Anterior cingulate cortex (tissue), 58 donors: ENCODE measurements around the gene PCNX2.
A peak's percentile ranks its signal among the peaks of the same experiment; 100 is the strongest.
"Not testable (repeated sequence)": the region's sequence is repeated elsewhere in the genome, so short reads cannot be mapped to it uniquely, and the experiment has no call there.

ENCODE experiments used
- DNase-seq, 58 donors: peaks; one replicate each; lab custom pipeline; 2025; lab: John Stamatoyannopoulos, UW

The PCNX2 gene

GRCh38 chr1:233180641-233181364, 114.7 kb downstream of the PCNX2 start:
- DNase-seq, result no peak

DNA sequence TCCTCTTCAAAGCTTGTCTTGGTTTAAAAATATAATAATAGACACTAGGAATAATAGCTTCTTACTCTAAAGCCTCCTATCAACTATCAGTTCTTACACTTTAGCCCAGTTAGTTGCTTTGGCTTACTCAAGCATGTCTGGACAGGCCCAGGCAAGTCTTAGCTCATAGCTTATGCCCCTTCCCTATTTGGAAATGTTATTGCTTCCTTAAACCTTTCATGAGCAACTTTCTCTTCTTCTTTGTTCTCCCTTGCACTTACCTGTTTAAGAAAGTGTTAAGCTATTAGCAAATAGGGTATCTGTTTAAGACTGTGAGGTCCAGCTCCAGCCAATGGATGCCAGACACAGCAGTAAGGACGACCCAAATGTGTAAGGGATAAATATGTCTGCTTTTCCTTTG, 115.9 kb downstream of the PCNX2 start:
- DNase-seq, result not testable (repeated sequence)

GRCh38 chr1:233172201-233172600, 123.3 kb downstream of the PCNX2 start:
- peak in 1 of 58 donors; percentile 2 for DNase-seq

- no peak for DNase-seq
These were observed 124.8 kb downstream of the PCNX2 start for GRCh38 chr1:233170741-233171140.

GRCh38 chr1:233168384-233168783, 127.1 kb downstream of the PCNX2 start:
- DNase-seq, result no peak

DNA sequence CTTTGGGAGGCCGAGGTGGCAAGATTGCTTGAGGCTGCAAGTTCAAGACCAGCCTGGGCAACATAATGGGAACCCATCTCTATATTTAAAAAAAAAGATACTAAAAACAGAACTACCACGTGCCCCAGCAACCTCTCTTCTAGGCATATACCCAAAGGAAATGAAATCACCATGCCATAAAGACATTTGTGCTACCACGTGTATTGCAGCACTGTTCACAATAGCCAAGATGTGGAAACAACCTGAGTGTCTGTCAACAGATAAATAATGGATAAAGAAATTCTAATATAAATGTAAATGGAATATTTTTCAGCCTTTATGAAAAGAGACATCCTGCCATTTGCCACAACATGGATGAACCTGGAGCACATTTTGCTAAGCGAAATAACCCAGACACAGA, 128.6 kb downstream of the PCNX2 start:
- DNase-seq, result no peak

- DNase-seq, result no peak
These were observed 131.8 kb downstream of the PCNX2 start for GRCh38 chr1:233163696-233164095.

DNA sequence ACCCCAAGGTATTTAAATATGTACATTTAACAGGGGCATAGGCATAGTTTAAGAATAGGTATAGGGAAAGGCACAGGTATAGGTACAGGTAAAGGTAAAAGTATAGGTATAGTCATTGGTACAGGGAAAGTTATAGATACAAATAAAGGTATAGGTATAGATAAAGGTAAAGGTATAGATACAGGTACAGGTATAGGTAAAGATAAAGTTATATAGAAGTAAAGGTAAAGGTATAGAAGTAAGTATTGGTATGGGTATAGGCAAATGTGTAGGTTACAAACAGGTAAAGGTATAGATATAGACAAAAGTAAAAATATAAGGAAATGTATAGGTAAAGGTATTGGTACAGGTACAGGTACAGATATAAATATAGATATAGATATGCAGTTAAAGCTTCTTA, 137.2 kb downstream of the PCNX2 start:
- no peak for DNase-seq

GRCh38 chr1:233157245-233157644, 138.3 kb downstream of the PCNX2 start:
- no peak for DNase-seq

GRCh38 chr1:233151861-233152260, 143.7 kb downstream of the PCNX2 start:
- DNase-seq, result no peak

DNA sequence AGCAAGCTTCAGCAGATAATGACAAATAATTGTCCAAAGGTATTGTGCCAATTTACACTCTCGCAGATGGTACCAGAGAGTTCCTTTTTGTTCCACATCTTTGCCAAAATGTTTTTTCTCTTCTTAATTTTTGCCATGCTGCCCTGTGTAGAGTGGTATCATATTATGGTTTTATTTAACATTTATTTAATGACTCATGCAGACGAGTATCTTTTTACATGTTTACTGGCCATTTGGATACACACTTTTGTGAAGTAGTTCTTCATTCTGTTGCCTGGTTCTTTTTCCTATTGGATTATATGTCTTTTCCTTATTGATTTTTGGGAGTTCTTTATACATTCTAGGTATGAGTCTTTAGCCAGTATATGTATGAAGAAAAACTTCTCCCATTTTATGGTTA, 151.1 kb downstream of the PCNX2 start:
- DNase-seq, result no peak

- no peak for DNase-seq
These were observed 152.3 kb downstream of the PCNX2 start for GRCh38 chr1:233143241-233143640.

- no peak for DNase-seq
These were observed 154.6 kb downstream of the PCNX2 start for GRCh38 chr1:233140974-233141373.

DNA sequence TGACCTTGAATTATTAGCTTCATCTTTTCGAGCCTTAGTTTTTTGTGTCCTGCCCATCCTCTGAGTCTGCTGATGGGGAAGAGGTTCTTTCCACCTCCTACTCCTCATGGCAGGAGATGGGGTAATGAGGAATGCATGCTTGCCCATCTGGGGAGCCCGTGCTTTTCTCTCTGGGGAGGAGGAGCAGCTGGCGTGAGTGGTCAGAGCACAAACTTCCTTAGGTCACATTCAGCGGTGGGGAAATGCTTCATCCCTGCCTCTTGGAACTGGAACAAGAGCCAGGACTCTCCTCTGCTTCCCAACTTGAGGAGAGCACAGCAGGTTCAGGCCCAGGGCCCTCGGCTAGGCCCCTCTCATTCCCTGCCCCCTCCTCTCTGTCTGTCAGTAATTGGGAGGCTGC, 155.0 kb downstream of the PCNX2 start:
- DNase-seq, result no peak

DNA sequence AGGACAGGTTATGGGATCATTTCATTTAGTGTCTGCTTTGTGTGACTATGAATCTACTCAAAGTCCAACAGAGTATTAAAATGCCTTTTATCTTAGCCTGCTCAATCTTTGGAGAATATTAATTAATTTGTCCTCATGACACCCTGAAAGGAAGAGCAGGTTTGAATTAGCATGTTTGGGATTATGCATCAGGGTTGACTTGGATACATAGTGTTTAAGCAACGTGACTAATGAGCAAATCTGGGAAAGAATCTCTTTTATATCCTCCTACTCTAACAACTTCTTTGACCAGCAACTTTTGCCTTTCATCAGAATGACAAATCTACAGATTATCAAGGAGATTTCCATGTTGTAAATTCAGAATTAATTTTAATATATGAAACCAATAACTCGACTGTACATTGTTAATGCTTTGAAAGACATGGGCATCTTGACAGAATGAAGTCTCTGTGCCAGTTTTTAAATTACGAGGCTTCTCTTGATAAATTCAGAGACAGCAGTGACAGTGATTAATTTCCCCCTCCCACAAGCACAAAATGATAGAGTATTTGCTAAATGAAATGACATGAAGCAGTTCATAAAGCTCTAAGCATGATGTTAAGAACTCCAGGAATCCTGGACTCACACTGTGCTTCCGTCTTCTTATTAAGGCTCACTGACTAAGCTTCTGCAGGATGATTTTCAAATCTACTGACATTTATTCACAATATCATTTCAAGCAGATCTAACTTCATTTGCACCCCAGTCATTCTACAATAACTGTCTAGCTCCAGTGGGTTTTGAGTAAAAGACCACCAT, 156.5 kb downstream of the PCNX2 start:
- no peak for DNase-seq

GRCh38 chr1:233135833-233136232, 159.7 kb downstream of the PCNX2 start:
- no peak for DNase-seq

- no peak for DNase-seq
These were observed 163.1 kb downstream of the PCNX2 start for GRCh38 chr1:233132445-233132844.

DNA sequence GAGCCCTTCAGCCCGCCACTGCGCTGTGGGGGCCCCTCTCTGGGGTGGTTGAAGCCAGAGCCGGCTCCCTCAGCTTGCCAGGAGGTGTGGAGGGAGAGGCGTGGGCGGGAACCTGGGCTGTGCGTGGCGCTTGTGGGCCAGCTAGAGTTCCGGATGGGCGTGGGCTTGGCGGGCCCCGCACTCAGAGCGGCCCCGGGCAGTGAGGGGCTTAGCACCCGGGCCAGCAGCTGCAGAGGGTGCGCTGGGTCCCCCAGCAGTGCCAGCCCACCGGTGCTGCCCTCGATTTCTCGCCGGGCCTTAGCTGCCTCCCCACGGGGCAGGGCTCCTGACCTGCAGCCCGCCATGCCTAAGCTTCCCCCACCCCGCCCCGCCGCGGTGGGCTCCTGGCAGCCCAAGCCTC, 166.5 kb downstream of the PCNX2 start:
- DNase-seq, result not testable (repeated sequence)

GRCh38 chr1:233127157-233127556, 168.4 kb downstream of the PCNX2 start:
- DNase-seq, result peak in 2 of 58 donors; percentile 3 to 50

DNA sequence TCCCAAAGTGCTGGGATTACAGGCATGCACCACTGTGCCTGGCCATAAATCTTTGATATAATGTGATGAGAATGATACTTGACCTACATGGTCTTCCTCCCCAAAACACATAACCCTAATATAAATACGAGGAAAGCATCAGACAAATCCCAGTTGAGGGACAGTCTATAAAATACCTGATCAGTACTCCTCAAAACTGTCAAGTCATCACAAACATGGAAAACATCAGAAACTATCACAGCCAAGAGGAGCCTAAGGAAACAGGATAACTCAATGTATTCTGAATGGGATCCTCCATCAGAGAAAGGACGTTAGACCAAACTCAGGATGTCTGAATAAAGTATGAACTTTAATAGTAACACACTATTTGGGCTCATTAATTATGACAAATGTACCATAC, 172.7 kb downstream of the PCNX2 start:
- no peak for DNase-seq

DNA sequence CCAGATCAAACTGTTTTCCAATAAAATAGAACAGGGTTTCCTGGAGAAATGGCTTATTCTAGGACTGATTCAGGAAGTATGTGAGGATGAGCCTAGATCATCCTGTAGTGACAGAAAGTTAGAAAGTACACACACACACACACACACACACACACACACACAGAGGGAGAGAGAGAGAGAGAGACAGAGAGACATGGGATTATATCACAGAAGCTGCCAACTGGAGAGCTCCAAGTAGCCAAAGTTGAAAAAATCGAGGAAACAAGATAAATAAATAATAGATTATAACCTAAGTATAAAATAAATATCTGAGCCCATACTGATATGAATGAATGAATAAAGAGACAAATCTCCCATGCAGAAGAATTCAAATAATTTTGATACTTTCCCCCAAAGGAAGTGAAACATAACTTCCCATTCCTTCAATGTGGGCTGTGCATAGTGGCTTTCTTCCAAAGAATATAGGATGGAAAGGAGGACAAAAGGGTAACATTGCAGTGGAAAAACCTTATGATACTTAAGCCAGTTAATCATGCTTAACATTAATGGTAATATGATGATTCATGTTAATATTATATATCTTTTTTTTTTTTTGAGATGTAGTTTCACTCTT, 173.5 kb downstream of the PCNX2 start:
- no peak for DNase-seq

DNA sequence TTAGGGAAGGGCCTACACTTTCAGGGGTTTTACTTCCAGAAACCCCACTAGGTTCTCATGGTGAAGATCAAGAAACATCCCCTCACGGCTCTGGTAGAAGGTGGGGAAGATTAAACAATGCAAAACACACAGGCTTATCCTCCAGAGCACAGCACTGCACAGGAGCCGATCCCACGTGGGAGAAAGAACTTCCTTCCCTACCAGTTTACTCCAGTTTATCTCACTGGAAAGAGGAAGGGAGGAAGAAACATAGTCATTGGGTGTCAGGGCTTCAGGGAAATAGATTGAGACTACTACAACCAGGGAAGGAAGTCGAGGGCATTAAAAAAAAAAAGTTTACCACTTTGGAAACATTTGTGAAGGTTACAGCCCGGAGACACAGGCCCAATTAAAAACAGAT, 180.7 kb downstream of the PCNX2 start:
- DNase-seq, result no peak
